8988T (cell line): ENCODE data around the gene ART5.
A peak's percentile ranks its signal among the peaks of the same experiment; 100 is the strongest.
"Not testable (repeated sequence)": the region's sequence is repeated elsewhere in the genome, so short reads cannot be mapped to it uniquely, and the experiment has no call there.

Source experiments
- DNase-seq: peaks from one replicate; pipeline ENCODE4 v3.0.0; 2011

ART5 gene

GRCh38 chr11:3641701-3642070 is at the start of gene ART5:
Gene ART5 (minus strand): TSS chr11:3641992. CDS start chr11:3641862, 130 bp downstream.
- DNase-seq: no peak

- no peak for DNase-seq
Measured at GRCh38 chr11:3686751-3687150, 45.0 kb upstream of the ART5 start.

GRCh38 chr11:3685923-3686322 is 44.1 kb upstream of the ART5 start:
- no peak for DNase-seq

GRCh38 chr11:3684819-3685172 is 43.0 kb upstream of the ART5 start:
- no peak for DNase-seq

- DNase-seq: no peak
Measured at GRCh38 chr11:3684129-3684818, 42.5 kb upstream of the ART5 start.

- no peak for DNase-seq
Measured at GRCh38 chr11:3683039-3683438, 41.2 kb upstream of the ART5 start.

- no peak for DNase-seq
Measured at GRCh38 chr11:3679077-3679476, 37.3 kb upstream of the ART5 start.

GRCh38 chr11:3675971-3676370 is 34.2 kb upstream of the ART5 start:
- DNase-seq: no peak

- peak; percentile 93 for DNase-seq
Measured at GRCh38 chr11:3674189-3674588, 32.4 kb upstream of the ART5 start.

- no peak for DNase-seq
Measured at GRCh38 chr11:3671334-3672254, 29.8 kb upstream of the ART5 start, which contains the start of gene CHRNA10. Gene CHRNA10 (minus strand): TSS chr11:3671384. CDS start chr11:3671312, 72 bp downstream.

- no peak for DNase-seq
Measured at GRCh38 chr11:3669742-3670183, 28.0 kb upstream of the ART5 start.

- DNase-seq: no peak
Measured at GRCh38 chr11:3669128-3669527, 27.3 kb upstream of the ART5 start.

GRCh38 chr11:3667149-3668035 is 25.6 kb upstream of the ART5 start:
- no peak for DNase-seq

- DNase-seq: no peak
Measured at GRCh38 chr11:3666023-3666530, 24.3 kb upstream of the ART5 start.

- DNase-seq: no peak
Measured at GRCh38 chr11:3665336-3666022, 23.7 kb upstream of the ART5 start.

- no peak for DNase-seq
Measured at GRCh38 chr11:3664032-3664630, 22.3 kb upstream of the ART5 start.

GRCh38 chr11:3662856-3663255 is 21.1 kb upstream of the ART5 start:
- no peak for DNase-seq

GRCh38 chr11:3660960-3661359 is 19.2 kb upstream of the ART5 start:
- DNase-seq: no peak

- no peak for DNase-seq
Measured at GRCh38 chr11:3659595-3660515, 18.1 kb upstream of the ART5 start.

GRCh38 chr11:3658252-3658651 is 16.5 kb upstream of the ART5 start:
- no peak for DNase-seq

GRCh38 chr11:3657331-3657730 is 15.5 kb upstream of the ART5 start:
- DNase-seq: not testable (repeated sequence)
